ENCODE measurements around the gene P2RX6. TPM values are rescaled to one million over a fixed set of nuclear protein-coding genes. Genes with fewer than 3 reads are reported as not detected.

The P2RX6 gene
- total RNA-seq, 2 donors from 2014 or later: 0.81 TPM; not detected in 1

GRCh38 chr22:21009638-21010425, 5.1 kb upstream of the P2RX6 start:
- Histone ChIP-seq H3K9me3 (no peaks in the 10 kb centered on the region), H3K36me3 (no peaks in the 10 kb centered on the region), H3K4me1 (ENCODE audit: control insufficient read depth in 1 of 2, low read depth in 2 of 2) (peaks cover 6 to 14% of the 10 kb centered on the region in 2 donors), H3K27me3 (replicated peaks; ENCODE audit: insufficient read depth) (no peaks in the 10 kb centered on the region), H3K4me3 (no peak overlapping the region), H3K27ac (no peak overlapping the region)
- DNase-seq (ENCODE audit: low spot score) (no peak), ATAC-seq (ENCODE audit: insufficient number of reproducible peaks, low FRiP score, low read depth) (no peak)
- no peak for TF ChIP-seq CTCF (IDR thresholded peaks at IDR 0.05)

GRCh38 chr22:21010426-21011113, 4.4 kb upstream of the P2RX6 start:
- ATAC-seq (ENCODE audit: insufficient number of reproducible peaks, low FRiP score, low read depth): no peak

GRCh38 chr22:21012446-21013407, 2.2 kb upstream of the P2RX6 start:
- ATAC-seq (ENCODE audit: insufficient number of reproducible peaks, low FRiP score, low read depth) (no peak), DNase-seq (ENCODE audit: low spot score) (no peak)

More at GRCh38 chr22:21010426-21011113, 4.4 kb upstream of the P2RX6 start:
- Histone ChIP-seq H3K9me3 (no peaks in the 10 kb centered on the region), H3K27ac (no peak overlapping the region), H3K36me3 (no peaks in the 10 kb centered on the region), H3K27me3 (replicated peaks; ENCODE audit: insufficient read depth) (no peaks in the 10 kb centered on the region), H3K4me1 (ENCODE audit: control insufficient read depth in 1 of 2, low read depth in 2 of 2) (peaks cover 13 to 21% of the 10 kb centered on the region in 2 donors), H3K4me3 (no peak overlapping the region)
- DNase-seq (ENCODE audit: low spot score): no peak
- TF ChIP-seq CTCF (IDR thresholded peaks at IDR 0.05): no peak

GRCh38 chr22:21013657-21014201, 1.2 kb upstream of the P2RX6 start:
- Histone ChIP-seq H3K27me3 (replicated peaks; ENCODE audit: insufficient read depth) (no peaks in the 10 kb centered on the region), H3K4me3 (peak overlapping the region; percentile 72), H3K36me3 (no peaks in the 10 kb centered on the region), H3K9me3 (no peaks in the 10 kb centered on the region), H3K27ac (peak overlapping the region in 1 of 2 donors; percentile 55), H3K4me1 (ENCODE audit: control insufficient read depth in 1 of 2, low read depth in 2 of 2) (peaks cover 15 to 26% of the 10 kb centered on the region in 2 donors)
- DNase-seq (ENCODE audit: low spot score) (no peak), ATAC-seq (ENCODE audit: insufficient number of reproducible peaks, low FRiP score, low read depth) (no peak)
- no peak for TF ChIP-seq CTCF (IDR thresholded peaks at IDR 0.05)

More at GRCh38 chr22:21012446-21013407, 2.2 kb upstream of the P2RX6 start:
- H3K4me1 ChIP-seq (ENCODE audit: control insufficient read depth in 1 of 2, low read depth in 2 of 2): peaks cover 15 to 26% of the 10 kb centered on the region in 2 donors
- H3K27me3 ChIP-seq (replicated peaks; ENCODE audit: insufficient read depth): no peaks in the 10 kb centered on the region
- no peak for TF ChIP-seq CTCF (IDR thresholded peaks at IDR 0.05)
- H3K36me3 ChIP-seq: no peaks in the 10 kb centered on the region
- H3K9me3 ChIP-seq: no peaks in the 10 kb centered on the region
- no peak overlapping the region for H3K27ac ChIP-seq
- H3K4me3 ChIP-seq: no peak overlapping the region

Measured in thoracic aorta (tissue), 2 donors.